A549 (cell line): ENCODE measurements around the gene WDR70. TPM values are rescaled to one million over a fixed set of nuclear protein-coding genes. Genes with fewer than 3 reads are reported as not detected.

Source experiments
- ATAC-seq, 2 experiments: fragments of 200-7000 bp in 1 of 2; fragments of >200 bp in 1 of 2; cut with Nextera tagmentation in 1 of 2; cut with Tn5 transposase in 1 of 2; 3 replicates each; pipeline versions ENCODE4 v1.8.0 to v1.9.1; 2018 to 2020; ENCODE audit warnings: mild to moderate bottlenecking in 1 of 2, moderate library complexity in 1 of 2
- CTCF ChIA-PET: fragments of 300-600 bp; sonication (Branson Sonifier 250); formaldehyde crosslinking; extraction: SDS; loops from one replicate; lab custom pipeline; 2021; ENCODE audit warnings: antibody characterized with exemption, inconsistent platforms; lab: Yijun Ruan, JAX
- POLR2A ChIA-PET: fragments of 350-600 bp; formaldehyde crosslinking; extraction: SDS; loops from one replicate; lab custom pipeline; 2021; ENCODE audit warnings: antibody characterized with exemption, inconsistent platforms; lab: Yijun Ruan, JAX
- DNase-seq, 2 experiments: peaks; one replicate each; pipeline versions ENCODE4 v3.0.0 to v3.0.0-alpha.2; 2011 to 2016; ENCODE audit warnings: low read depth in 1 of 2, low spot score in 1 of 2
- FAIRE-seq: peaks from 2 replicates; lab custom pipeline; 2011; peaks lifted over from hg19 to GRCh38; lab: Jason Lieb, UNC
- H3K27ac ChIP-seq, 2 experiments: fragments of >200 bp; sonication (Bioruptor Twin); formaldehyde crosslinking; 3 replicates each; pipeline ENCODE4 v1.5.1; 2016 to 2017
- H3K4me1 ChIP-seq: fragments of >200 bp; sonication (Bioruptor Twin); formaldehyde crosslinking; 3 replicates; pipeline ENCODE4 v1.6.1; 2016
- H3K4me2 ChIP-seq: fragments of >200 bp; sonication (Bioruptor Twin); formaldehyde crosslinking; 3 replicates; pipeline ENCODE4 v1.6.1; 2016
- H3K4me3 ChIP-seq: fragments of >200 bp; sonication (Bioruptor Twin); formaldehyde crosslinking; 3 replicates; pipeline ENCODE4 v1.5.1; 2016
- H3K9me3 ChIP-seq: fragments of >200 bp; sonication (Bioruptor Twin); formaldehyde crosslinking; 3 replicates; pipeline ENCODE4 v1.6.1; 2016
- BCL3 ChIP-seq: fragments of >200 bp; sonication (Bioruptor Twin); formaldehyde crosslinking; IDR thresholded peaks from 3 replicates; pipeline ENCODE4 v1.6.1; 2016
- BHLHE40 ChIP-seq: IDR thresholded peaks from 2 replicates; pipeline ENCODE4 v1.6.1; 2012; ENCODE audit warnings: low read depth, low read length, inconsistent platforms
- CEBPB ChIP-seq, 2 experiments: fragments of >200 bp in 1 of 2; sonication (Bioruptor Twin) in 1 of 2; formaldehyde crosslinking in 1 of 2; IDR thresholded peaks; 2 replicates each; pipeline ENCODE4 v1.6.1; 2012 to 2016
- CHD2 ChIP-seq: fragments of 150-350 bp; IDR thresholded peaks from 2 replicates; pipeline ENCODE4 v1.6.1; 2014; ENCODE audit warnings: low read length; ENCODE audit not compliant: partially characterized antibody
- CTCF ChIP-seq: fragments of >200 bp; sonication (Bioruptor Twin); formaldehyde crosslinking; IDR thresholded peaks from 3 replicates; pipeline ENCODE4 v1.5.1; 2016
- EHMT2 ChIP-seq: fragments of 200-600 bp; sonication (generic); IDR thresholded peaks from 2 replicates; pipeline ENCODE4 v1.6.1; 2016; ENCODE audit warnings: antibody characterized with exemption, low read depth, mild to moderate bottlenecking, moderate library complexity
- ELK1 ChIP-seq: fragments of 150-350 bp; IDR thresholded peaks from 2 replicates; pipeline ENCODE4 v1.6.1; 2014; ENCODE audit warnings: low read depth, mild to moderate bottlenecking, low read length
- ESRRA ChIP-seq: fragments of 150-350 bp; IDR thresholded peaks from 2 replicates; pipeline ENCODE4 v1.6.1; 2014; ENCODE audit warnings: mild to moderate bottlenecking, low read length, borderline replicate concordance
- FOSL2 ChIP-seq, 2 experiments: fragments of 450-650 bp in 1 of 2; fragments of >200 bp in 1 of 2; sonication (Bioruptor Twin) in 1 of 2; formaldehyde crosslinking; IDR thresholded peaks; 2 replicates each; pipeline versions ENCODE4 v1.5.0 to v1.6.1; 2016 to 2020; ENCODE audit warnings: mild to moderate bottlenecking in 1 of 2, moderate library complexity in 1 of 2
- FOXS1 ChIP-seq: fragments of 250-450 bp; sonication (Bioruptor Pico); IDR thresholded peaks from 2 replicates; pipeline ENCODE4 v1.5.0; 2020; ENCODE audit warnings: mild to moderate bottlenecking, moderate library complexity
- HEYL ChIP-seq: fragments of 250-450 bp; sonication (Bioruptor Pico); IDR thresholded peaks from 2 replicates; pipeline ENCODE4 v1.8.0; 2021; ENCODE audit warnings: mild to moderate bottlenecking, moderate library complexity
- HMGXB4 ChIP-seq: fragments of 250-450 bp; sonication (Bioruptor Pico); IDR thresholded peaks from 2 replicates; pipeline ENCODE4 v1.5.0; 2021; ENCODE audit warnings: mild to moderate bottlenecking, moderate library complexity, borderline replicate concordance
- HOXB13 ChIP-seq: fragments of 250-450 bp; sonication (Bioruptor Pico); IDR thresholded peaks from 2 replicates; pipeline ENCODE4 v1.5.0; 2020; ENCODE audit warnings: low read depth, mild to moderate bottlenecking, moderate library complexity
- JUNB ChIP-seq: fragments of >200 bp; sonication (Bioruptor Twin); formaldehyde crosslinking; IDR thresholded peaks from 2 replicates; pipeline ENCODE4 v1.6.1; 2016
- NPAS2 ChIP-seq: fragments of 250-450 bp; sonication (Bioruptor Pico); IDR thresholded peaks from 2 replicates; pipeline ENCODE4 v1.8.0; 2022; ENCODE audit warnings: mild to moderate bottlenecking, moderate library complexity, borderline replicate concordance
- NR3C1 ChIP-seq: fragments of >200 bp; sonication (Bioruptor Twin); formaldehyde crosslinking; IDR thresholded peaks from 3 replicates; pipeline ENCODE4 v1.6.1; 2017
- RARB ChIP-seq: fragments of 250-450 bp; sonication (Bioruptor Pico); IDR thresholded peaks from 2 replicates; pipeline ENCODE4 v1.8.0; 2021; ENCODE audit warnings: mild to moderate bottlenecking, moderate library complexity
- RCOR1 ChIP-seq: fragments of 150-350 bp; IDR thresholded peaks from 2 replicates; pipeline ENCODE4 v1.6.1; 2014; ENCODE audit warnings: antibody characterized with exemption, low read length, low read depth
- RNF2 ChIP-seq: fragments of 200-600 bp; sonication (generic); IDR thresholded peaks from 2 replicates; pipeline ENCODE4 v1.6.1; 2016; ENCODE audit warnings: low read depth, mild to moderate bottlenecking, antibody characterized with exemption, moderate library complexity, borderline replicate concordance
- TP53 ChIP-seq: fragments of 250-450 bp; sonication (Bioruptor Pico); IDR thresholded peaks from 2 replicates; pipeline ENCODE4 v1.5.0; 2021; ENCODE audit warnings: mild to moderate bottlenecking, moderate library complexity
- WGBS: methylation state at CpG from one replicate; pipeline ENCODE4 v1.1.6; 2017; ENCODE audit errors: missing lambda C conversion rate; 5-methylcytosine and 5-hydroxymethylcytosine counted together
- polyA plus RNA-seq, 4 experiments: library from polyadenylated mRNA; depleted of rRNA in 3 of 4; stranded (reverse); fragments of >200 nt; fragmentation: RNase III in 1 of 4; extraction: RNeasy Plus Mini Kit Qiagen cat#74134 plus additional on column Dnase treatment in 1 of 4; gene quantifications; 2 replicates in 3 of 4; 3 replicates in 1 of 4; pipeline ENCODE4 v1.2.3, GENCODE V29; 2011 to 2017

The WDR70 gene
- polyA plus RNA-seq, 2 of the 4 experiments (the other 2 are of a cell fraction): 13.8 to 28.8 TPM

GRCh38 chr5:37721447-37721871, 342.3 kb downstream of the WDR70 start:
- FAIRE-seq (no peak), ATAC-seq (no peak), DNase-seq (no peak)
- CTCF ChIA-PET: interaction anchor here (1.2 to 1.4 kb wide), 2 partner anchors 316 to 472 kb away, joined by 4 read pairs; no protein-coding TSS in a partner anchor
- Histone ChIP-seq H3K4me1 (peaks cover 30% of the 10 kb centered on the region), H3K4me3 (no peak overlapping the region), H3K9me3 (no peaks in the 10 kb centered on the region), H3K4me2 (no peak overlapping the region), H3K27ac (no peak overlapping the region)
- WGBS: 72% methylated on average over 5 of the region's 5 CpGs
- TF ChIP-seq RARB (CRISPR knock-in tag): no peak
- no peak for TF ChIP-seq HOXB13
- TF ChIP-seq NR3C1: no peak
- TF ChIP-seq TP53: no peak
- TF ChIP-seq BCL3: no peak
- TF ChIP-seq ESRRA: no peak
- no peak for TF ChIP-seq BHLHE40
- TF ChIP-seq EHMT2: no peak
- TF ChIP-seq HEYL: no peak
- no peak for TF ChIP-seq CEBPB (IDR thresholded peaks at IDR 0.05)
- TF ChIP-seq RNF2: no peak
- no peak for TF ChIP-seq CTCF
- TF ChIP-seq ELK1: no peak
- TF ChIP-seq FOSL2 (IDR thresholded peaks at IDR 0.05): no peak
- no peak for TF ChIP-seq FOSL2 (CRISPR knock-in tag; IDR thresholded peaks at IDR 0.05)
- no peak for TF ChIP-seq FOXS1
- TF ChIP-seq NPAS2 (CRISPR knock-in tag): no peak
- TF ChIP-seq HMGXB4 (CRISPR knock-in tag): no peak
- TF ChIP-seq RCOR1: no peak
- no peak for TF ChIP-seq CHD2
- TF ChIP-seq JUNB: no peak
- POLR2A ChIA-PET: no interaction called here
